ENCODE results near the gene TTC1. TPM values are rescaled to one million over a fixed set of nuclear protein-coding genes. Genes with fewer than 3 reads are reported as not detected.

TTC1 gene
- total RNA-seq, 1 experiment from 2014 or later: 84.6 TPM

GRCh38 chr5:160044391-160044804, 35.5 kb downstream of the TTC1 start:
- Mint-ChIP-seq H3K4me3 (ENCODE audit: unreplicated experiment) (no peak overlapping the region), H3K9me3 (ENCODE audit: unreplicated experiment) (no peaks in the 10 kb centered on the region), H3K4me1 (ENCODE audit: insufficient read depth, unreplicated experiment) (peaks cover 6% of the 10 kb centered on the region), H3K27me3 (ENCODE audit: insufficient read depth, unreplicated experiment) (no peaks in the 10 kb centered on the region), H3K36me3 (ENCODE audit: insufficient read depth, unreplicated experiment) (peaks cover 40% of the 10 kb centered on the region), H3K27ac (ENCODE audit: low read depth, unreplicated experiment) (no peak overlapping the region)
- no TSS peak for BruUV-seq (replicated peaks)
- no peak for TF ChIP-seq CTCF (IDR thresholded peaks at IDR 0.05; ENCODE audit: unreplicated experiment)
- ChIA-PET POLR2A (no interaction called here), CTCF (interaction anchor here (0.6 to 1.1 kb wide), 2 partner anchors 347 to 753 kb away, joined by 3 to 4 read pairs; no protein-coding TSS in a partner anchor)
- intact Hi-C loops (cut with micrococcal nuclease): no loop called here
- no peak for DNase-seq (ENCODE audit: unreplicated experiment)

GRCh38 chr5:160044967-160045366, 36.0 kb downstream of the TTC1 start:
- no peak for DNase-seq (ENCODE audit: unreplicated experiment)
- intact Hi-C loops (cut with micrococcal nuclease): no loop called here
- no peak overlapping the region for H3K4me3 Mint-ChIP-seq (ENCODE audit: unreplicated experiment)
- H3K27ac Mint-ChIP-seq (ENCODE audit: low read depth, unreplicated experiment): no peak overlapping the region
- H3K9me3 Mint-ChIP-seq (ENCODE audit: unreplicated experiment): no peaks in the 10 kb centered on the region
- POLR2A ChIA-PET: interaction anchor here (0.8 kb wide), 1 partner anchor 23 kb away, joined by 3 read pairs; no protein-coding TSS in a partner anchor
- no peaks in the 10 kb centered on the region for H3K27me3 Mint-ChIP-seq (ENCODE audit: insufficient read depth, unreplicated experiment)
- no TSS peak for BruUV-seq (replicated peaks)
- H3K4me1 Mint-ChIP-seq (ENCODE audit: insufficient read depth, unreplicated experiment): peaks cover 6% of the 10 kb centered on the region
- CTCF ChIA-PET: interaction anchor here (0.6 to 1.1 kb wide), 3 partner anchors 36 to 754 kb away, joined by 3 to 4 read pairs (median 3); no protein-coding TSS in a partner anchor
- H3K36me3 Mint-ChIP-seq (ENCODE audit: insufficient read depth, unreplicated experiment): peaks cover 43% of the 10 kb centered on the region
- no peak for TF ChIP-seq CTCF (IDR thresholded peaks at IDR 0.05; ENCODE audit: unreplicated experiment)

DNA sequence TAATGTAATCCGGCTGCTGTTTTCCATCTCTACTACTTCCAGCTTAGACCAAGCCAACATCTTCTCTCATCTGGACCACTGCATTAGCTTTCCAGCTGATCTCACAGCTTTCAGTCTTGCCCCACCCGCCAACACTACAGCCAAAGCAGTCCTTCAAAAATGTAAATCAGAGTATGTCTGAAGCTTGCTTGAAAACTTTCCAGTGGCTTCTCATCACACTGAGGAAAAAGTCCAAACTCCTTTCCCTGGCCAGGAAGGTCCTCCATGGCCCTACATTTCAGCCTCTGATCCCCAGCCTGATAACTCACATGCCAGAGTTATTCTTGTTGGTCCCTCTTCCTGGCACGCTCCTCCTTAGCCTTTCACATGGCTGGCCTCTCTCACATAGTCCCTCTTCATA, 38.5 kb downstream of the TTC1 start:
- POLR2A ChIA-PET: no interaction called here
- peaks cover 54% of the 10 kb centered on the region for H3K36me3 Mint-ChIP-seq (ENCODE audit: insufficient read depth, unreplicated experiment)
- H3K9me3 Mint-ChIP-seq (ENCODE audit: unreplicated experiment): no peaks in the 10 kb centered on the region
- intact Hi-C loops (cut with micrococcal nuclease): no loop called here
- H3K27ac Mint-ChIP-seq (ENCODE audit: low read depth, unreplicated experiment): no peak overlapping the region
- no peaks in the 10 kb centered on the region for H3K27me3 Mint-ChIP-seq (ENCODE audit: insufficient read depth, unreplicated experiment)
- no peak for TF ChIP-seq CTCF (IDR thresholded peaks at IDR 0.05; ENCODE audit: unreplicated experiment)
- DNase-seq (ENCODE audit: unreplicated experiment): no peak
- CTCF ChIA-PET: no interaction called here
- BruUV-seq (replicated peaks): no TSS peak
- H3K4me3 Mint-ChIP-seq (ENCODE audit: unreplicated experiment): no peak overlapping the region
- H3K4me1 Mint-ChIP-seq (ENCODE audit: insufficient read depth, unreplicated experiment): peaks cover 6% of the 10 kb centered on the region

- Mint-ChIP-seq H3K4me3 (ENCODE audit: unreplicated experiment) (no peak overlapping the region), H3K36me3 (ENCODE audit: insufficient read depth, unreplicated experiment) (peaks cover 61% of the 10 kb centered on the region), H3K9me3 (ENCODE audit: unreplicated experiment) (no peaks in the 10 kb centered on the region), H3K27ac (ENCODE audit: low read depth, unreplicated experiment) (no peak overlapping the region), H3K27me3 (ENCODE audit: insufficient read depth, unreplicated experiment) (no peaks in the 10 kb centered on the region), H3K4me1 (ENCODE audit: insufficient read depth, unreplicated experiment) (peaks cover 6% of the 10 kb centered on the region)
- intact Hi-C loops (cut with micrococcal nuclease): no loop called here
- no TSS peak for BruUV-seq (replicated peaks)
- ChIA-PET CTCF (interaction anchor here (0.6 to 2.0 kb wide), 3 partner anchors 26 to 185 kb away, joined by 3 to 9 read pairs (median 3); no protein-coding TSS in a partner anchor), POLR2A (no interaction called here)
- no peak for TF ChIP-seq CTCF (IDR thresholded peaks at IDR 0.05; ENCODE audit: unreplicated experiment)
- DNase-seq (ENCODE audit: unreplicated experiment): no peak
Observed at GRCh38 chr5:160048131-160048530, 39.2 kb downstream of the TTC1 start.
